OCI-LY7 (cell line): Measurements from ENCODE around the gene PRKG1. TPM values are rescaled to one million over a fixed set of nuclear protein-coding genes. Genes with fewer than 3 reads are reported as not detected.

Experiments used
- BruUV-seq: library from RNA; stranded (reverse); fragments of 400-500 nt; replicated peaks from 2 replicates; lab custom pipeline; 2021; lab: Mats Ljungman, UMichigan
- CTCF ChIA-PET: fragments of 300-600 bp; sonication (Branson Sonifier 250); formaldehyde crosslinking; loops from one replicate; lab custom pipeline; 2022; ENCODE audit warnings: antibody characterized with exemption; ENCODE audit not compliant: unreplicated experiment; lab: Charles Lee
- POLR2A ChIA-PET: fragments of 300-600 bp; sonication (Branson Sonifier 250); formaldehyde crosslinking; loops from one replicate; lab custom pipeline; 2022; ENCODE audit warnings: antibody characterized with exemption; lab: Charles Lee
- DNase-seq: peaks from one replicate; pipeline ENCODE4 v3.0.0-alpha.2; 2015; ENCODE audit warnings: low spot score
- H2AFZ ChIP-seq: fragments of 200-600 bp; sonication (generic), shearing (Covaris generic); 2 replicates; pipeline ENCODE4 v1.6.1; 2014; ENCODE audit warnings: mild to moderate bottlenecking, antibody characterized with exemption, low read length, moderate library complexity
- H3K27ac ChIP-seq: fragments of 200-600 bp; sonication (generic); 2 replicates; pipeline ENCODE4 v1.5.1; 2014; ENCODE audit warnings: mixed run types, low read depth, mild to moderate bottlenecking, moderate library complexity, low read length, inconsistent platforms; ENCODE audit not compliant: poor library complexity, severe bottlenecking
- H3K36me3 ChIP-seq: fragments of 200-600 bp; sonication (generic); 2 replicates; pipeline ENCODE4 v1.6.1; 2014; ENCODE audit warnings: mild to moderate bottlenecking, antibody characterized with exemption, low read length, moderate library complexity, mixed read lengths; ENCODE audit not compliant: insufficient read depth
- H3K4me1 ChIP-seq: fragments of 200-600 bp; sonication (generic); 2 replicates; pipeline ENCODE4 v1.5.1; 2014; ENCODE audit warnings: mild to moderate bottlenecking, low read length; ENCODE audit not compliant: insufficient read depth, poor library complexity, severe bottlenecking
- H3K4me2 ChIP-seq: fragments of 200-600 bp; sonication (generic); 2 replicates; pipeline ENCODE4 v1.6.1; 2014; ENCODE audit warnings: mild to moderate bottlenecking, low read length
- H3K4me3 ChIP-seq: fragments of 200-600 bp; sonication (generic); 2 replicates; pipeline ENCODE4 v1.5.1; 2014; ENCODE audit warnings: mild to moderate bottlenecking, low read depth, low read length; ENCODE audit not compliant: poor library complexity, severe bottlenecking
- H3K79me2 ChIP-seq: fragments of 200-600 bp; sonication (generic); 2 replicates; pipeline ENCODE4 v1.6.1; 2016; ENCODE audit warnings: low read depth, mild to moderate bottlenecking, low read length, moderate library complexity, mixed read lengths; ENCODE audit not compliant: insufficient read depth
- H3K9me2 ChIP-seq: fragments of 200-600 bp; sonication (generic); 2 replicates; pipeline ENCODE4 v1.6.1; 2016; ENCODE audit warnings: mild to moderate bottlenecking, low read length, mixed read lengths; ENCODE audit not compliant: insufficient read depth
- H3K9me3 ChIP-seq: fragments of 200-600 bp; sonication (generic); 2 replicates; pipeline ENCODE4 v1.6.1; 2014; ENCODE audit warnings: mild to moderate bottlenecking, mixed run types, low read length, mixed read lengths
- H4K20me1 ChIP-seq: fragments of 200-600 bp; sonication (generic); 2 replicates; pipeline ENCODE4 v1.6.1; 2014; ENCODE audit warnings: mild to moderate bottlenecking, antibody characterized with exemption, low read length, moderate library complexity, mixed read lengths; ENCODE audit not compliant: insufficient read depth
- CTCF ChIP-seq: fragments of 200-600 bp; sonication (generic); conservative IDR thresholded peaks from 2 replicates; pipeline ENCODE4 v1.5.1; 2014; ENCODE audit warnings: mild to moderate bottlenecking, antibody characterized with exemption, low read length, moderate library complexity, mixed read lengths
- EZH2phosphoT487 ChIP-seq: fragments of 200-600 bp; sonication (generic); IDR thresholded peaks from 2 replicates; pipeline ENCODE4 v1.6.1; 2018; ENCODE audit warnings: low read depth, borderline replicate concordance, mild to moderate bottlenecking, mixed run types, antibody characterized with exemption, low read length, moderate library complexity, mixed read lengths
- intact Hi-C: fragments of 100-400 bp; cut with micrococcal nuclease; formaldehyde crosslinking; loops from one replicate; pipeline ENCODE4 v1.10.0; 2022; ENCODE audit not compliant: unreplicated experiment
- total RNA-seq, 2 experiments: library from RNA; depleted of rRNA in 1 of 2; stranded (reverse); fragments of >200 nt in 1 of 2; shearing (Covaris generic) in 1 of 2; gene quantifications; 2 replicates each; pipeline ENCODE4 v1.2.3, GENCODE V29; 2014 to 2022

PRKG1 gene
- total RNA-seq, 2 experiments from 2014 or later: not detected

- Histone ChIP-seq H3K4me2 (no peak overlapping the region), H3K36me3 (no peaks in the 10 kb centered on the region), H3K9me3 (no peaks in the 10 kb centered on the region), H4K20me1 (no peaks in the 10 kb centered on the region), H3K27ac (no peak overlapping the region), H3K9me2 (no peaks in the 10 kb centered on the region), H3K79me2 (no peaks in the 10 kb centered on the region), H3K4me3 (no peak overlapping the region), H3K4me1 (no peaks in the 10 kb centered on the region), H2AFZ (no peak overlapping the region)
- BruUV-seq: no TSS peak
- no peak for DNase-seq
- TF ChIP-seq EZH2phosphoT487 (no peak), CTCF (no peak)
- CTCF ChIA-PET: no interaction called here
- POLR2A ChIA-PET: interaction anchor here (0.6 kb wide), 1 partner anchor 55 kb away, joined by 3 read pairs; no protein-coding TSS in a partner anchor
- intact Hi-C loops: loop anchor here (10.0 kb wide), 1 partner anchor 64 kb away; no protein-coding TSS in a partner anchor
These were observed 516.5 kb downstream of the PRKG1 start for GRCh38 chr10:51590818-51591217.

GRCh38 chr10:51596695-51597094 is 522.4 kb downstream of the PRKG1 start:
- Histone ChIP-seq H3K79me2 (no peaks in the 10 kb centered on the region), H3K4me2 (no peak overlapping the region), H3K9me3 (no peaks in the 10 kb centered on the region), H3K27ac (no peak overlapping the region), H2AFZ (no peak overlapping the region), H4K20me1 (no peaks in the 10 kb centered on the region), H3K4me3 (no peak overlapping the region), H3K9me2 (no peaks in the 10 kb centered on the region), H3K36me3 (no peaks in the 10 kb centered on the region), H3K4me1 (no peaks in the 10 kb centered on the region)
- ChIA-PET CTCF (no interaction called here), POLR2A (no interaction called here)
- intact Hi-C loops: loop anchor here (10.0 kb wide), 1 partner anchor 58 kb away; no protein-coding TSS in a partner anchor
- DNase-seq: no peak
- BruUV-seq: no TSS peak
- TF ChIP-seq EZH2phosphoT487: no peak
- no peak for TF ChIP-seq CTCF

- H3K79me2 ChIP-seq: no peaks in the 10 kb centered on the region
- DNase-seq: no peak
- H3K4me3 ChIP-seq: no peak overlapping the region
- no peaks in the 10 kb centered on the region for H3K9me2 ChIP-seq
- no TSS peak for BruUV-seq
- H3K4me2 ChIP-seq: no peak overlapping the region
- H3K9me3 ChIP-seq: no peaks in the 10 kb centered on the region
- intact Hi-C loops: loop anchor here (10.0 kb wide), 1 partner anchor 55 kb away; no protein-coding TSS in a partner anchor
- POLR2A ChIA-PET: interaction anchor here (1.0 kb wide), 1 partner anchor 37 kb away, joined by 5 read pairs; no protein-coding TSS in a partner anchor
- CTCF ChIA-PET: no interaction called here
- no peaks in the 10 kb centered on the region for H3K4me1 ChIP-seq
- H4K20me1 ChIP-seq: no peaks in the 10 kb centered on the region
- no peak overlapping the region for H2AFZ ChIP-seq
- no peak for TF ChIP-seq CTCF
- no peak for TF ChIP-seq EZH2phosphoT487
- H3K27ac ChIP-seq: no peak overlapping the region
- no peaks in the 10 kb centered on the region for H3K36me3 ChIP-seq
These were observed 525.4 kb downstream of the PRKG1 start for GRCh38 chr10:51599647-51600046.
